ENCODE measurements around the gene PTPRC.

DNA sequence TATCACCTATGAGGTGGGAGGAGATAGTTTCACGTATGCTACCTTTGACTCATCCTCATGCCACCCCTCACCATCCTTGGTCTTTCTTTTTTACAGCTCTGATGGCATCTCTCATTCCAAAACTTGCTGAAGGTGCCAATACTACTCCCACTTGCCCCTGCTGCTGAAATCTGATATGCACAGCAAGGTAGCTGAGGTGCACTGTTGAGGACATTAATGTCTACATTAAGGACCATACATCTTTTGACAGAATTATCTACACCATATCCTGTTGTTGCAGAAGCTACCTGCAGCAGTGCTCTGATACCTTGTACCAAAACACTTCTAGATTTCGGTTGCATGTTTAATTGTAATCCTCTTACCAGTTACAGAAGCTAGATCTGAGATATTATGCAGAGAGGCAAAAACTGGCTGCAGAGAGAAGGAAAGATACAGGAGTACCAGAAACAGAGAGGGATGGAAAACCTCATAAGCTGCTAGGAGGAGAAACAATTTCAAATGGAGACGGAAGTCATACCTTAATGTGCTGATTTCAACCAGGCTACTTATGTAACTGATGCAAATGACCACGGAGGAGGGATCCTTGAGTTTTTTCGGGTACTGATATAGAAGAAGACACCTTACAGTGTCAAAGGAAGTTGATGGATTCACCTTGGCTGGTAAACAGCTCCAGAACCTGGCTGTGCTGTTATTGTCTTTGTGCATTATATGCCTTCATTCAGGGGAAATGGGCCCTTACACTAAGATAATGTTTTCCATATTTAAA is 19.3 kb upstream of the PTPRC start:
- no peak for TF ChIP-seq POLR2A (IDR thresholded peaks at IDR 0.05)
- TF ChIP-seq, protein P1, sequence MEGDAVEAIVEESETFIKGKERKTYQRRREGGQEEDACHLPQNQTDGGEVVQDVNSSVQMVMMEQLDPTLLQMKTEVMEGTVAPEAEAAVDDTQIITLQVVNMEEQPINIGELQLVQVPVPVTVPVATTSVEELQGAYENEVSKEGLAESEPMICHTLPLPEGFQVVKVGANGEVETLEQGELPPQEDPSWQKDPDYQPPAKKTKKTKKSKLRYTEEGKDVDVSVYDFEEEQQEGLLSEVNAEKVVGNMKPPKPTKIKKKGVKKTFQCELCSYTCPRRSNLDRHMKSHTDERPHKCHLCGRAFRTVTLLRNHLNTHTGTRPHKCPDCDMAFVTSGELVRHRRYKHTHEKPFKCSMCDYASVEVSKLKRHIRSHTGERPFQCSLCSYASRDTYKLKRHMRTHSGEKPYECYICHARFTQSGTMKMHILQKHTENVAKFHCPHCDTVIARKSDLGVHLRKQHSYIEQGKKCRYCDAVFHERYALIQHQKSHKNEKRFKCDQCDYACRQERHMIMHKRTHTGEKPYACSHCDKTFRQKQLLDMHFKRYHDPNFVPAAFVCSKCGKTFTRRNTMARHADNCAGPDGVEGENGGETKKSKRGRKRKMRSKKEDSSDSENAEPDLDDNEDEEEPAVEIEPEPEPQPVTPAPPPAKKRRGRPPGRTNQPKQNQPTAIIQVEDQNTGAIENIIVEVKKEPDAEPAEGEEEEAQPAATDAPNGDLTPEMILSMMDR (IDR thresholded peaks at IDR 0.05): no peak

Measured in ovary (tissue), 3 donors.